HG02943 (cell line): ENCODE measurements around the gene CD8A.

Experiments
- ATAC-seq: cut with Tn5 transposase; IDR thresholded peaks from one replicate; pipeline ENCODE4 v1.9.1; 2021; ENCODE audit warnings: mild to moderate bottlenecking, low read depth, moderate library complexity; ENCODE audit not compliant: unreplicated experiment

CD8A gene

GRCh38 chr2:86781363-86781762 is 9.3 kb downstream of the CD8A start:
- ATAC-seq = no peak

DNA sequence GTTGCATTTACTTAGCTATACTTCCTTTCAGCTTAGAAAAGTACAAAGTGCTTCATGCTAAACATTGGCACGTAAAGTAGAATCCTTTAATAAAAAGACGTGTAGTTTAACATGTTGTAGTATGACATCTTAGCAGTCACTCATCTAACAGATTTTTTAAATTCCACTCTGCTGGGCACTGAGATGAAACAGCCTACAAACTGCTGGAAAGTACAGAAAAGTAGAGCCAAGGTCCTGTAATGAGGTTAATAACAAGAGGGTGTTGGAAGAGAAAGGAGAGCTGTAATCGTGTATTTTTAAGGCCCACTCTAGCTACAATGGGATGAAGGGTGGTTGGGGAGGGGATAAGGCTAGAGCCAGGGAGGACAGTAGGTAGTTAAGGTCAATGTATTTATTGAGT is 10.7 kb downstream of the CD8A start:
- no peak for ATAC-seq

GRCh38 chr2:86778957-86779356 is 11.8 kb downstream of the CD8A start:
- ATAC-seq = no peak

- no peak for ATAC-seq
These were observed 14.2 kb downstream of the CD8A start for GRCh38 chr2:86776532-86776931.

- no peak for ATAC-seq
These were observed 15.4 kb downstream of the CD8A start for GRCh38 chr2:86775338-86775737.

- no peak for ATAC-seq
These were observed 15.9 kb downstream of the CD8A start for GRCh38 chr2:86774862-86775261.

DNA sequence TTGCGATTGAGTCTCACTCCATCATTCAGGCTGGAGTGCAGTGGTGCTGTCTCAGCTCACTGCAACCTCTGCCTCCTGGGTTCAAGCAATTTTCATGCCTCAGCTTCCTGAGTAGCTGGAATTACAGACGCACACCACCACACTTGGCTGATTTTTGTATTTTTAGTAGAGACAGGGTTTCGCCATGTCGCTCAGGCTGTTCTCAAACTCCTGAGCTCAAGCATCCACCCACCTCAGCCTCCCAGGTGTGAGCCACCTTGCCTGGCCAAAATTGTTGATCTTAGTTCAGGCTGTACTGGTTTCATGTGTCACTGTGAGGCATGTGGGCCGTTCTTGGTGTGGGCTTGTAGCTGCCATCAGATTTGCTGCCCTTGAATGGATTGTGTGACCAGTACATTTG is 18.1 kb downstream of the CD8A start:
- no peak for ATAC-seq

- no peak for ATAC-seq
These were observed 19.9 kb downstream of the CD8A start for GRCh38 chr2:86770816-86771301.

GRCh38 chr2:86769838-86770237 is 20.9 kb downstream of the CD8A start:
- ATAC-seq = no peak

DNA sequence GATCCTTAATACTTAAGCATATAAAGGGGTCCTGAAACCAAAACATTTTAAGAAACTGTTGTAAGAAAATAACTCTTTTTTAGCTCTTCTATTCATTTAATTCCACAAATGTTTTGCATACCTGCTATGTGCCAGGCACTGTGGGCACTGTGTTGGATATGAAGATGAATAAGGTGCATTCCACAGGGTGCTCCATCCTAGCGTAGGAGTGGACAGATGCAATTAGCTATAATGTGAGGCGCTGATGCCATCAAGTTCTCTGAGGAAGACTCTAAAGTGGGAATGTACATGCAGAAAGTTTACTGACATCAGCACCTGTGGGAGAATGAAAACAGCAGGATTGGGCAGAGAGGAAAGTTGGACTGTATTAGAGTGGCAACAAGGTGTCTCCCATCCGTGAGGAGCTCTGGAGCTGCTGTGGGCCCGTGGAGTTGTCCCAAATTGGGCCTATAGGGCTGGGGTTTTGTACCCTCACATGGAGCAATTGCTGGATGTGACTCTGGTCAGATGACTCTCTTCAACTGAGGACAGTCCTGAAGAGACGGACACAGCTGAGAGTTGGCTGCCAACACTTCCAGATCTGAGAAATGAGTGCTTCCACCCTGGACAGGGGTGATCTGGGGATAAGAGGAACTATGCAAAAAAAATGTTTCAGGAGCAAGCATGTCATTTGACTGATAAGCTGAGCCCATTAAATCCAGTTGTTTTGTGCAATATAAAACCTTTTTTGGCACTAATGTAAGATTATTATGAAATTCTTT is 22.3 kb downstream of the CD8A start:
- no peak for ATAC-seq

DNA sequence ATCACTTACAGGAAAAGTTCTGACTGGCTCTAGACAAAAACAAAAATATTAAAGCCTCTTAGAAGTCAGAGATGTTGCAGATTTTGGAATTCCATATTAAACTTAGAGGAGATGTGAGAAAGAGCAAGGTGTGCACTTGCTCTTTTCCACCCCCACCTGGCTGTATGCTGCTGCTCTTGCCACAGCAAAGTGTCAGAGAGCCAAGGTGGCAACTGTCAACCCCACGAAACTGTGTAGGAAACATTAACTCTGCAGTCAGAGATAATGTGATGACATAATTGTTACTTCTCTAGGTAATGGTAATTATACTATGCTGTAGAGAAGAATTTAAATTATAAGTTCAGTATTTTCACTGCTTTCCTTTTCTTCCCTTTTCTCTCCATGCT is 25.4 kb downstream of the CD8A start:
- ATAC-seq = no peak

- no peak for ATAC-seq
These were observed 25.9 kb downstream of the CD8A start for GRCh38 chr2:86764661-86765309.

- no peak for ATAC-seq
These were observed 30.3 kb downstream of the CD8A start for GRCh38 chr2:86760371-86760770.

DNA sequence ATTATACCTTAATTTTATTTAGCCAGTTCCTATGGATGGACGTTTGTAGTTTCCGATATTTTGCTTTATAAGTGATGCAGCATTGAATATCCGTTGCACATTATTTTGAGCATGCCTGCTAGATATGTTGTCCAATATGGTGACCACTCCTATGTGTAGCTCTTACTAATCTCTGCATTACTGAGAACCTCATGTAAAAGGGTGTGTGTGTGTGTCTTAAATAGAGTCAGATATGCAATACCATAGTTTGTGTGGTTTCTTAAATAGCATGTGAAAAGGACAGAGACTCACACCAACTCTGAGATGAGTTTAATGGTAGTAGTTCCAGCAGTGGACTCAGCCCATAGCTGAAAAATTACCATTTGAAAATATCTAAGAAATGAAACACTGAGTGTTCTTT is 32.3 kb downstream of the CD8A start:
- no peak for ATAC-seq

- ATAC-seq = no peak
These were observed 37.1 kb downstream of the CD8A start for GRCh38 chr2:86753606-86754005.

DNA sequence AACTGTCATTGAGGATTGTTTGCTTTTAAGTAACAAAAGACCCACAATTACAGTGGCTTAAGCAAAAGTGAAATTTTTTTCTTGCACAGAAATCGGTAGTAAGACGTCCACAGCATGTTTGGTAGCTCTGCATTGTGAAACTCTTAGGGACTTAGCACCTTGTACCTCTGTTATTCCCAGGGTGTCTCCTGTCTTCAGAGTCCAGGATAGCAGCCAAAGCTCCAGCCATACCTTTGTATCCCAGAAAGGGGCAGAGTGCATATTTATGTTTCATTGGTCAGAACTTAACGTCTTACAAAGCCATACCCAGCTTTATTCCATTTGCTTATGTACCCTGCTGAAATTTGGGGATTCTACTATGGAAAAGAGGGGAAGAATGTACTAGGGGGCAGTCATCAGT is 37.8 kb downstream of the CD8A start:
- no peak for ATAC-seq

GRCh38 chr2:86751778-86752177 is 38.9 kb downstream of the CD8A start:
- no peak for ATAC-seq

GRCh38 chr2:86750240-86750839 is 40.4 kb downstream of the CD8A start:
- no peak for ATAC-seq

DNA sequence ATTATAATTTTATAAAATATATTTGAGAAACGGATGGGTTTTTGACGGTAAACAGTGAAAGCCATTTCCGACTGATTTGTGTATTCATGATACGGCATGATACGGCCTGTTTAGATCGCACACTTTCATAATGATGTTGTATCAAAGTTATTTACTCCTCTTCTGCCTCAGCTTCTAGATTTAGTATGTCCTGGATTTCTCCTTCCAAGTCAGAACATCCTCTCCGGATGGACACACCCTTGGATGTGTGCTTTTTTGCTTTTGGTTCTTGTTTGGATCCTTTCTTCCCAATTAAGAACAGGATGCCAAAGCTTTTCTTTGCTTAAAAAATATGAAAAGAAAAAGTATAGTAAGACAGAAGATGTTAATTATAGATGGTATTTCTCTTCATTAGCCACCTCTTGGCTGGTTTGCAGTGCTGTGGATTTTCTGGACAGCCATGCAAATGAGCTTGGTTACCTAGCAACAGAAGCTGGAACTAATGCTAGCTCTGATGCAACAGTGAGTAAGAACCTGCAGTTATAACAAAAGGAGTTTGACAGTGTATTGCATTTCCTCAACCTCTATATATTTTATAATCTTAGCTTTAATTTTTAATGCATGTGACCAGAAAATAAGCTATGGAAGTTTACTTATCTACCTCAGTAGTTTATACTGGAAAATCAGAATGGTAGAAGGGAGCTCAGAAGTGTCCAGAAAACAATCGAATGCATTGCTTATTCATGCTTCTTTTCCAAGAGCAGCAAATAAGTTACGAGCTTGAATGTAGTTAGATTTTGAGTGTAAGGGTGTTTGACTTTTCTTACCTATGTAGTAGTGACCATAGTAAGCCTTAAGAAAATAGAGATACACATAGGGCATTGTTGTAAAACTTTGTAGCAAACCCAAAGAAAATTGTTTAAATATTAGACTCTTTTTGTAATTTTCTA is 42.7 kb downstream of the CD8A start:
- no peak for ATAC-seq

DNA sequence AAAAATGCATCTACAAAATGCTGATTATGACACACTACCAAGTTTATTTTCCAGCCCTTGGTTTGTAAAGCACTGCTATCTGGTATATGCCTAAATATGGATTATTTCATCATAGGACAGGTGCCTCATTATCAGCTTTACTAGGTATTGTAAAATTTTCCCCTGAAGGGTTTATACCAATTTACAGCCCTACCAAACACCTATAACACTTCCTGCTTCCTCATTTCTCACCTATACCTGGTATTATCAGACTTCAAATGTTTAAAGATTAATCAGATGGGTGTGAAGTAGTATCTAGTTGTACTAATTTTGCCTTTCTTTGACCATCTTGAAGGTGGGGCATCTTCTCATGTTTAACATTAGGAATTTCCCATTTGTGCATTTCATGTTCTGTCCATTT is 43.8 kb downstream of the CD8A start:
- no peak for ATAC-seq

GRCh38 chr2:86744152-86744551 is 46.6 kb downstream of the CD8A start:
- no peak for ATAC-seq
